Keratinocyte (primary cell): ENCODE data around the gene PARVA. TPM values are rescaled to one million over a fixed set of nuclear protein-coding genes. Genes with fewer than 3 reads are reported as not detected.

Experiments used
- DNase-seq: peaks from one replicate; pipeline ENCODE4 v3.0.0-alpha.2; 2011; ENCODE audit warnings: low read depth, missing footprints, low spot score
- FAIRE-seq: peaks from 2 replicates; lab custom pipeline; 2011; peaks lifted over from hg19 to GRCh38; lab: Jason Lieb, UNC
- H2AFZ ChIP-seq: 2 replicates; pipeline ENCODE4 v1.6.0; 2012; ENCODE audit warnings: low read length, control low read depth, inconsistent platforms; ENCODE audit not compliant: control insufficient read depth
- H3K27ac ChIP-seq: 2 replicates; pipeline ENCODE4 v1.5.1; 2011; ENCODE audit warnings: low read length; ENCODE audit not compliant: control insufficient read depth, insufficient read depth
- H3K27me3 ChIP-seq: 3 replicates; pipeline ENCODE4 v1.6.0; 2011; ENCODE audit warnings: low read length; ENCODE audit not compliant: control insufficient read depth, insufficient read depth; ENCODE audit errors: extremely low read depth
- H3K36me3 ChIP-seq, 2 experiments: 2 replicates in 1 of 2; 3 replicates in 1 of 2; pipeline ENCODE4 v1.5.1; 2011; ENCODE audit warnings: low read length in 2 of 2, mild to moderate bottlenecking in 1 of 2; ENCODE audit not compliant: control insufficient read depth in 2 of 2, insufficient read depth in 2 of 2; ENCODE audit errors: extremely low read depth in 1 of 2
- H3K4me1 ChIP-seq: 3 replicates; pipeline ENCODE4 v1.5.1; 2011; ENCODE audit warnings: low read length; ENCODE audit not compliant: control insufficient read depth, insufficient read depth; ENCODE audit errors: extremely low read depth
- H3K4me2 ChIP-seq: 3 replicates; pipeline ENCODE4 v1.6.0; 2011; ENCODE audit warnings: low read depth, low read length; ENCODE audit not compliant: control insufficient read depth, insufficient read depth; ENCODE audit errors: extremely low read depth
- H3K4me3 ChIP-seq, 3 experiments: fragments of 200-600 bp in 1 of 3; sonication (generic) in 1 of 3; 2 replicates in 2 of 3; 3 replicates in 1 of 3; pipeline ENCODE4 v1.5.1; 2011 to 2016; ENCODE audit warnings: low read length in 3 of 3, mild to moderate bottlenecking in 3 of 3, control low read depth in 2 of 3, inconsistent platforms in 1 of 3, low read depth in 1 of 3, mixed read lengths in 1 of 3, mixed run types in 1 of 3, moderate library complexity in 1 of 3; ENCODE audit not compliant: control insufficient read depth in 2 of 3, insufficient read depth in 2 of 3; ENCODE audit errors: extremely low read depth in 1 of 3
- H3K79me2 ChIP-seq: 2 replicates; pipeline ENCODE4 v1.6.0; 2012; ENCODE audit warnings: low read length; ENCODE audit not compliant: control insufficient read depth, insufficient read depth
- H3K9ac ChIP-seq: 3 replicates; pipeline ENCODE4 v1.6.0; 2011; ENCODE audit warnings: low read length; ENCODE audit not compliant: control insufficient read depth, insufficient read depth; ENCODE audit errors: extremely low read depth
- H3K9me1 ChIP-seq: 3 replicates; pipeline ENCODE4 v1.6.0; 2011; ENCODE audit warnings: low read length; ENCODE audit not compliant: control insufficient read depth, insufficient read depth; ENCODE audit errors: extremely low read depth
- H3K9me3 ChIP-seq: 2 replicates; pipeline ENCODE4 v1.5.1; 2012; ENCODE audit warnings: low read depth, low read length; ENCODE audit not compliant: control insufficient read depth
- H4K20me1 ChIP-seq: 3 replicates; pipeline ENCODE4 v1.6.0; 2011; ENCODE audit warnings: low read length; ENCODE audit not compliant: control insufficient read depth, insufficient read depth; ENCODE audit errors: extremely low read depth
- EZH2 ChIP-seq: IDR thresholded peaks from one replicate; pipeline ENCODE4 v1.6.1; 2012; ENCODE audit warnings: inconsistent platforms, mild to moderate bottlenecking, low read length, moderate library complexity
- dilution Hi-C: fragments of 300-500 bp; cut with MboI; formaldehyde crosslinking; loops from one replicate; pipeline ENCODE4 v1.7.0; 2020; ENCODE audit warnings: low sequenced_read_pairs; ENCODE audit not compliant: extremely low pct_ligation_motif_present
- polyA plus RNA-seq, 5 experiments: library from polyadenylated mRNA; depleted of rRNA in 3 of 5; stranded (reverse) in 3 of 5; stranded (forward) in 1 of 5; unstranded in 1 of 5; fragments of >200 nt; gene quantifications; 1 replicate in 1 of 5; 2 replicates in 3 of 5; 3 replicates in 1 of 5; pipeline versions ENCODE4 v1.2.1 to v1.2.3, GENCODE V29; 2011 to 2012; ENCODE audit warnings: missing spikeins in 2 of 5, low read depth in 1 of 5, low replicate concordance in 1 of 5
- TF ChIP-seq, protein P1 (sequence below), 3 experiments: IDR thresholded peaks in 1 of 3; conservative IDR thresholded peaks in 1 of 3; optimal IDR thresholded peaks in 1 of 3; 2 replicates in 2 of 3; 3 replicates in 1 of 3; pipeline versions ENCODE3 to v1.5.1; 2011; ENCODE audit warnings: low read length in 3 of 3, mild to moderate bottlenecking in 3 of 3, moderate library complexity in 2 of 3, control low read depth in 1 of 3, inconsistent platforms in 1 of 3; ENCODE audit not compliant: insufficient read depth in 2 of 3; ENCODE audit errors: extremely low read depth in 1 of 3

Gene PARVA
- polyA plus RNA-seq, 1 donor (not counting 4 experiments of a cell fraction or from before 2014, with no cell fraction given) = 28.9 TPM

- no peak overlapping the region for H3K27ac ChIP-seq
- H3K4me3 ChIP-seq = no peak overlapping the region
- no peaks in the 10 kb centered on the region for H3K9me3 ChIP-seq
- no peaks in the 10 kb centered on the region for H3K9me1 ChIP-seq
- FAIRE-seq (no peak), DNase-seq (no peak)
- H3K4me1 ChIP-seq = peaks cover 48% of the 10 kb centered on the region
- H3K36me3 ChIP-seq = peaks cover 0 to 4% of the 10 kb centered on the region in 2 experiments
- peaks cover 30% of the 10 kb centered on the region for H3K79me2 ChIP-seq
- no peaks in the 10 kb centered on the region for H4K20me1 ChIP-seq
- dilution Hi-C loops = no loop called here
- no peak overlapping the region for H3K9ac ChIP-seq
- no peak overlapping the region for H2AFZ ChIP-seq
- H3K27me3 ChIP-seq = no peaks in the 10 kb centered on the region
- H3K4me2 ChIP-seq = no peak overlapping the region
- TF ChIP-seq, protein P1, sequence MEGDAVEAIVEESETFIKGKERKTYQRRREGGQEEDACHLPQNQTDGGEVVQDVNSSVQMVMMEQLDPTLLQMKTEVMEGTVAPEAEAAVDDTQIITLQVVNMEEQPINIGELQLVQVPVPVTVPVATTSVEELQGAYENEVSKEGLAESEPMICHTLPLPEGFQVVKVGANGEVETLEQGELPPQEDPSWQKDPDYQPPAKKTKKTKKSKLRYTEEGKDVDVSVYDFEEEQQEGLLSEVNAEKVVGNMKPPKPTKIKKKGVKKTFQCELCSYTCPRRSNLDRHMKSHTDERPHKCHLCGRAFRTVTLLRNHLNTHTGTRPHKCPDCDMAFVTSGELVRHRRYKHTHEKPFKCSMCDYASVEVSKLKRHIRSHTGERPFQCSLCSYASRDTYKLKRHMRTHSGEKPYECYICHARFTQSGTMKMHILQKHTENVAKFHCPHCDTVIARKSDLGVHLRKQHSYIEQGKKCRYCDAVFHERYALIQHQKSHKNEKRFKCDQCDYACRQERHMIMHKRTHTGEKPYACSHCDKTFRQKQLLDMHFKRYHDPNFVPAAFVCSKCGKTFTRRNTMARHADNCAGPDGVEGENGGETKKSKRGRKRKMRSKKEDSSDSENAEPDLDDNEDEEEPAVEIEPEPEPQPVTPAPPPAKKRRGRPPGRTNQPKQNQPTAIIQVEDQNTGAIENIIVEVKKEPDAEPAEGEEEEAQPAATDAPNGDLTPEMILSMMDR (optimal IDR thresholded peaks at IDR 0.05 in 1 of 3, IDR thresholded peaks at IDR 0.05 in 1 of 3, conservative IDR thresholded peaks at IDR 0.05 in 1 of 3; ENCODE audit: extremely low read depth in 1 of 3, insufficient read depth in 2 of 3, low read length in 3 of 3) = no peak
- no peak for TF ChIP-seq EZH2
Measured at GRCh38 chr11:12394601-12395000, 17.2 kb downstream of the PARVA start.

GRCh38 chr11:12395333-12395732 is 18.0 kb downstream of the PARVA start:
- no peak overlapping the region for H3K4me2 ChIP-seq
- no peaks in the 10 kb centered on the region for H3K27me3 ChIP-seq
- H3K36me3 ChIP-seq = peaks cover 0 to 4% of the 10 kb centered on the region in 2 experiments
- no peak overlapping the region for H3K9ac ChIP-seq
- H3K9me3 ChIP-seq = no peaks in the 10 kb centered on the region
- peaks cover 40% of the 10 kb centered on the region for H3K4me1 ChIP-seq
- H2AFZ ChIP-seq = no peak overlapping the region
- FAIRE-seq (no peak), DNase-seq (no peak)
- no peak overlapping the region for H3K27ac ChIP-seq
- peaks cover 29% of the 10 kb centered on the region for H3K79me2 ChIP-seq
- H4K20me1 ChIP-seq = no peaks in the 10 kb centered on the region
- dilution Hi-C loops = no loop called here
- TF ChIP-seq EZH2 = no peak
- TF ChIP-seq, protein P1 (optimal IDR thresholded peaks at IDR 0.05 in 1 of 3, IDR thresholded peaks at IDR 0.05 in 1 of 3, conservative IDR thresholded peaks at IDR 0.05 in 1 of 3; ENCODE audit: extremely low read depth in 1 of 3, insufficient read depth in 2 of 3, low read length in 3 of 3) = no peak
- no peak overlapping the region for H3K4me3 ChIP-seq
- no peaks in the 10 kb centered on the region for H3K9me1 ChIP-seq
